Suprapubic skin (tissue), 4 donors: Measurements from ENCODE around the gene APOB. TPM values are rescaled to one million over a fixed set of nuclear protein-coding genes. Genes with fewer than 3 reads are reported as not detected.

Experiments
- DNase-seq, 2 donors: peaks; one replicate each; pipeline ENCODE4 v3.0.0-alpha.2; 2019; ENCODE audit warnings: low spot score in 2 of 2
- H3K27ac ChIP-seq: fragments of 200-600 bp; sonication (generic); one replicate; pipeline ENCODE4 v1.5.1; 2019
- H3K27me3 ChIP-seq: fragments of 200-600 bp; sonication (generic); one replicate; pipeline ENCODE4 v1.5.1; 2019
- H3K36me3 ChIP-seq: fragments of 200-600 bp; sonication (generic); one replicate; pipeline ENCODE4 v1.5.1; 2019
- H3K4me1 ChIP-seq: fragments of 200-600 bp; sonication (generic); one replicate; pipeline ENCODE4 v1.5.1; 2019
- H3K4me3 ChIP-seq: fragments of 200-600 bp; sonication (generic); one replicate; pipeline ENCODE4 v1.5.1; 2019; ENCODE audit warnings: mild to moderate bottlenecking
- H3K9me3 ChIP-seq: fragments of 200-600 bp; sonication (generic); one replicate; pipeline ENCODE4 v1.5.1; 2019
- CTCF ChIP-seq, 2 donors: fragments of 200-600 bp in 1 of 2; fragments of 450-650 bp in 1 of 2; sonication (generic) in 1 of 2; IDR thresholded peaks; one replicate each; pipeline ENCODE4 v1.5.1; 2016 to 2019; ENCODE audit warnings: antibody characterized with exemption in 2 of 2, mild to moderate bottlenecking in 1 of 2, moderate library complexity in 1 of 2
- EP300 ChIP-seq: sonication (generic); formaldehyde crosslinking; IDR thresholded peaks from one replicate; pipeline ENCODE4 v1.6.1; 2017; ENCODE audit warnings: antibody characterized with exemption
- POLR2A ChIP-seq, 2 donors: fragments of 450-650 bp; IDR thresholded peaks; one replicate each; pipeline ENCODE4 v1.6.1; 2017; ENCODE audit warnings: antibody characterized with exemption in 2 of 2, mild to moderate bottlenecking in 2 of 2, moderate library complexity in 2 of 2
- POLR2AphosphoS5 ChIP-seq, 3 donors: sonication (generic); formaldehyde crosslinking; IDR thresholded peaks; one replicate each; pipeline ENCODE4 v1.6.1; 2017; ENCODE audit warnings: antibody characterized with exemption in 3 of 3
- WGBS: methylation state at CpG from one replicate; pipeline ENCODE4 v1.1.5; 2018; 5-methylcytosine and 5-hydroxymethylcytosine counted together
- total RNA-seq, 4 donors: library from RNA; depleted of rRNA; stranded (reverse); fragments of >200 nt; gene quantifications; one replicate each; pipeline ENCODE4 v1.1.0, GENCODE V29; 2016

Gene APOB
- total RNA-seq, 4 donors from 2014 or later: 0.55 to 5.6 (median 3.4) TPM

GRCh38 chr2:21054011-21054410, 10.1 kb upstream of the APOB start:
- H3K27ac ChIP-seq: no peak overlapping the region
- no peaks in the 10 kb centered on the region for H3K36me3 ChIP-seq
- no peak overlapping the region for H3K4me3 ChIP-seq
- H3K9me3 ChIP-seq: no peaks in the 10 kb centered on the region
- H3K4me1 ChIP-seq: no peaks in the 10 kb centered on the region
- 91% methylated on average over 6 of the region's 6 CpGs for WGBS
- H3K27me3 ChIP-seq: no peaks in the 10 kb centered on the region
- no peak for TF ChIP-seq POLR2AphosphoS5 (IDR thresholded peaks at IDR 0.05)
- TF ChIP-seq CTCF (IDR thresholded peaks at IDR 0.05): no peak
- no peak for TF ChIP-seq POLR2A (IDR thresholded peaks at IDR 0.05)
- no peak for TF ChIP-seq EP300
- no peak for DNase-seq

- H3K27ac ChIP-seq: no peak overlapping the region
- no peak overlapping the region for H3K4me3 ChIP-seq
- DNase-seq: no peak
- no peaks in the 10 kb centered on the region for H3K4me1 ChIP-seq
- TF ChIP-seq POLR2AphosphoS5 (IDR thresholded peaks at IDR 0.05) (no peak), CTCF (IDR thresholded peaks at IDR 0.05) (no peak), POLR2A (IDR thresholded peaks at IDR 0.05) (no peak), EP300 (no peak)
- no peaks in the 10 kb centered on the region for H3K27me3 ChIP-seq
- H3K9me3 ChIP-seq: no peaks in the 10 kb centered on the region
- WGBS: 71% methylated on average over 4 of the region's 4 CpGs
- H3K36me3 ChIP-seq: no peaks in the 10 kb centered on the region
Measured at GRCh38 chr2:21052044-21052443, 8.2 kb upstream of the APOB start.

GRCh38 chr2:21050164-21050563, 6.3 kb upstream of the APOB start:
- no peaks in the 10 kb centered on the region for H3K9me3 ChIP-seq
- H3K36me3 ChIP-seq: no peaks in the 10 kb centered on the region
- no peak overlapping the region for H3K27ac ChIP-seq
- H3K4me3 ChIP-seq: no peak overlapping the region
- TF ChIP-seq CTCF (IDR thresholded peaks at IDR 0.05) (no peak), POLR2A (IDR thresholded peaks at IDR 0.05) (no peak), POLR2AphosphoS5 (IDR thresholded peaks at IDR 0.05) (no peak), EP300 (no peak)
- no peaks in the 10 kb centered on the region for H3K4me1 ChIP-seq
- peaks cover 8% of the 10 kb centered on the region for H3K27me3 ChIP-seq
- DNase-seq: no peak

- Histone ChIP-seq H3K36me3 (no peaks in the 10 kb centered on the region), H3K9me3 (no peaks in the 10 kb centered on the region), H3K4me3 (no peak overlapping the region), H3K27ac (no peak overlapping the region), H3K4me1 (peaks cover 14% of the 10 kb centered on the region), H3K27me3 (peaks cover 29% of the 10 kb centered on the region)
- DNase-seq: no peak
- TF ChIP-seq POLR2A (IDR thresholded peaks at IDR 0.05): no peak
- TF ChIP-seq CTCF (IDR thresholded peaks at IDR 0.05): no peak
- TF ChIP-seq POLR2AphosphoS5 (IDR thresholded peaks at IDR 0.05): no peak
- TF ChIP-seq EP300: no peak
- WGBS: 37% methylated on average over 8 of the region's 8 CpGs
Measured at GRCh38 chr2:21047141-21048009, 3.5 kb upstream of the APOB start.

GRCh38 chr2:21046506-21046905, 2.6 kb upstream of the APOB start:
- 68% methylated on average over 2 of the region's 2 CpGs for WGBS
- DNase-seq: no peak
- no peak for TF ChIP-seq POLR2AphosphoS5 (IDR thresholded peaks at IDR 0.05)
- TF ChIP-seq CTCF (IDR thresholded peaks at IDR 0.05): no peak
- no peak for TF ChIP-seq POLR2A (IDR thresholded peaks at IDR 0.05)
- no peak for TF ChIP-seq EP300
- Histone ChIP-seq H3K27ac (no peak overlapping the region), H3K4me3 (no peak overlapping the region), H3K4me1 (peaks cover 14% of the 10 kb centered on the region), H3K9me3 (no peaks in the 10 kb centered on the region), H3K27me3 (peaks cover 29% of the 10 kb centered on the region), H3K36me3 (no peaks in the 10 kb centered on the region)
